HG02885 (cell line): ENCODE results near the gene ZNF608.

Experiments
- ATAC-seq: cut with Tn5 transposase; IDR thresholded peaks from one replicate; pipeline ENCODE4 v1.9.1; 2021; ENCODE audit warnings: mild to moderate bottlenecking; ENCODE audit not compliant: unreplicated experiment, poor library complexity

ZNF608 gene

GRCh38 chr5:124754206-124754927 lies 7.9 kb upstream of the ZNF608 start:
- ATAC-seq = no peak

- no peak for ATAC-seq
Measured at GRCh38 chr5:124752854-124753720, 6.6 kb upstream of the ZNF608 start.

GRCh38 chr5:124751031-124751430 lies 4.6 kb upstream of the ZNF608 start:
- ATAC-seq = no peak

- ATAC-seq = peak; percentile 92
Measured at GRCh38 chr5:124748687-124749594, 2.5 kb upstream of the ZNF608 start.

GRCh38 chr5:124747791-124748686 lies 1.6 kb upstream of the ZNF608 start:
- peak; percentile 66 for ATAC-seq

- ATAC-seq = no peak
Measured at GRCh38 chr5:124746916-124747790, 714 bp upstream of the ZNF608 start.

- ATAC-seq = no peak
Measured at GRCh38 chr5:124745007-124745927, 1.2 kb downstream of the ZNF608 start.

- ATAC-seq = no peak
Measured at GRCh38 chr5:124744170-124744971, 2.1 kb downstream of the ZNF608 start.

- no peak for ATAC-seq
Measured at GRCh38 chr5:124743602-124744169, 2.8 kb downstream of the ZNF608 start.

- ATAC-seq = no peak
Measured at GRCh38 chr5:124742983-124743601, 3.3 kb downstream of the ZNF608 start.

GRCh38 chr5:124742521-124742920 lies 3.9 kb downstream of the ZNF608 start:
- no peak for ATAC-seq

- no peak for ATAC-seq
Measured at GRCh38 chr5:124741711-124742496, 4.5 kb downstream of the ZNF608 start.

GRCh38 chr5:124740991-124741583 lies 5.4 kb downstream of the ZNF608 start:
- ATAC-seq = no peak

GRCh38 chr5:124740071-124740470 lies 6.4 kb downstream of the ZNF608 start:
- ATAC-seq = no peak

- no peak for ATAC-seq
Measured at GRCh38 chr5:124739634-124740025, 6.8 kb downstream of the ZNF608 start.
